CD4-positive, alpha-beta memory T cell (primary cell): ENCODE data around the gene FN1. TPM values are rescaled to one million over a fixed set of nuclear protein-coding genes. Genes with fewer than 3 reads are reported as not detected.

ENCODE experiments used
- CTCF ChIA-PET: fragments of 350-600 bp; sonication (Branson Sonifier 250); formaldehyde crosslinking; loops from one replicate; lab custom pipeline; 2021; ENCODE audit warnings: inconsistent platforms; ENCODE audit not compliant: partially characterized antibody; lab: Charles Lee
- POLR2A ChIA-PET: fragments of 350-600 bp; sonication (Branson Sonifier 250); formaldehyde crosslinking; loops from one replicate; lab custom pipeline; 2021; ENCODE audit not compliant: partially characterized antibody; lab: Charles Lee
- DNase-seq, 5 donors: peaks; one replicate each; pipeline versions ENCODE4 v3.0.0 to v3.0.0-alpha.2; 2020 to 2022; ENCODE audit warnings: mixed read lengths in 1 of 5
- H3K27ac ChIP-seq: one replicate; pipeline ENCODE4 v1.7.0; 2013; ENCODE audit warnings: low read depth, low read length
- H3K27me3 ChIP-seq: 2 replicates; pipeline ENCODE4 v1.7.0; 2013; ENCODE audit warnings: mild to moderate bottlenecking, low read length, moderate library complexity; ENCODE audit not compliant: insufficient read depth
- H3K36me3 ChIP-seq: 2 replicates; pipeline ENCODE4 v1.7.0; 2013; ENCODE audit warnings: mild to moderate bottlenecking, low read length, moderate library complexity; ENCODE audit not compliant: insufficient read depth
- H3K4me1 ChIP-seq: 2 replicates; pipeline ENCODE4 v1.7.0; 2013; ENCODE audit warnings: mild to moderate bottlenecking, low read length, moderate library complexity; ENCODE audit not compliant: insufficient read depth
- H3K4me3 ChIP-seq, 2 donors: one replicate each; pipeline ENCODE4 v1.7.0; 2013; ENCODE audit warnings: low read length in 2 of 2, mild to moderate bottlenecking in 1 of 2
- H3K9me3 ChIP-seq, 2 donors: one replicate each; pipeline ENCODE4 v1.7.0; 2013; ENCODE audit warnings: low read length in 2 of 2, control low read depth in 1 of 2; ENCODE audit not compliant: control insufficient read depth in 1 of 2
- H3K27ac Mint-ChIP-seq, 7 donors: one replicate each; pipeline ENCODE4 v1.8.0; 2020 to 2021; ENCODE audit warnings: mixed read lengths in 7 of 7, mild to moderate bottlenecking in 6 of 7, inconsistent platforms in 3 of 7, moderate library complexity in 3 of 7
- H3K27me3 Mint-ChIP-seq, 2 donors: one replicate each; pipeline ENCODE4 v1.8.0; 2020 to 2021; ENCODE audit warnings: mixed read lengths in 2 of 2
- H3K36me3 Mint-ChIP-seq, 2 donors: one replicate each; pipeline ENCODE4 v1.8.0; 2020 to 2021; ENCODE audit warnings: mixed read lengths in 2 of 2, inconsistent platforms in 1 of 2, mild to moderate bottlenecking in 1 of 2
- H3K4me1 Mint-ChIP-seq, 4 donors: one replicate each; pipeline ENCODE4 v1.8.0; 2020 to 2021; ENCODE audit warnings: mixed read lengths in 4 of 4, mild to moderate bottlenecking in 1 of 4
- H3K4me3 Mint-ChIP-seq, 8 donors: one replicate each; pipeline ENCODE4 v1.8.0; 2020 to 2021; ENCODE audit warnings: mixed read lengths in 8 of 8, mild to moderate bottlenecking in 7 of 8, moderate library complexity in 6 of 8, inconsistent platforms in 3 of 8
- H3K9me3 Mint-ChIP-seq, 8 donors: one replicate each; pipeline ENCODE4 v1.8.0; 2020 to 2021; ENCODE audit warnings: mixed read lengths in 8 of 8, mild to moderate bottlenecking in 5 of 8, inconsistent platforms in 3 of 8, moderate library complexity in 1 of 8
- intact Hi-C: fragments of 100-400 bp; cut with micrococcal nuclease; formaldehyde crosslinking; loops from one replicate; pipeline ENCODE4 v1.15.1; 2023
- polyA plus RNA-seq, 2 donors: library from polyadenylated mRNA; unstranded; fragments of 300-500 nt; fragmentation: Illumina TruSeq; gene quantifications; one replicate each; pipeline ENCODE4 v1.2.3, GENCODE V29; 2021
- total RNA-seq, 2 experiments: library from RNA; stranded (reverse); gene quantifications; one replicate each; pipeline ENCODE4 v1.2.3, GENCODE V29; 2021

The FN1 gene
- total and polyA plus RNA-seq, 4 experiments from 2014 or later, result 0.38 to 1.2 TPM; not detected in 2

DNA sequence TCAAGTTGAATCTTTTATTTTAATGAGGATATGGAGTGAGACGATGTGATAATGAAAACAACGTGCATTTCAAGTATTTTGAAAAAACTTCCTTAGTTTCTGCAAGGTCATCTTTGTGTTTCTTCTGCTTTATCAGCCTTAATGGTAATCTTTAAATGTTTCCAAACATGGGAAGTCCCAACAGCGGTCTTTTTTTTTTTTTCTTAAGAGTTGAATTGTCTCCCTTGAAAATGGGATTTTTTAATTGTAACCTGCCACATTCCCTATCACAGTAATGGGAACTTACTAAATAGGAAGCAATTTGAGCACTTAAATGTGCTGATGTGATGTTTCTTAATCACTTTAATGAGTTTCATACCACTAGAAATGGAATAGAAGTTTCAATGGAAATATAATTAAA is 78.2 kb downstream of the FN1 start:
- H3K36me3 Mint-ChIP-seq, result peaks cover 29 to 35% of the 10 kb centered on the region in 2 donors
- peaks cover 0 to 4% (median 0%) of the 10 kb centered on the region in 4 donors for H3K4me1 Mint-ChIP-seq
- ChIA-PET CTCF (no interaction called here), POLR2A (no interaction called here)
- H3K4me3 Mint-ChIP-seq, result no peak overlapping the region
- H3K27ac Mint-ChIP-seq, result no peak overlapping the region
- H3K4me1 ChIP-seq, result no peaks in the 10 kb centered on the region
- H3K27me3 Mint-ChIP-seq, result no peaks in the 10 kb centered on the region
- H3K9me3 ChIP-seq, result no peaks in the 10 kb centered on the region
- no peaks in the 10 kb centered on the region for H3K9me3 Mint-ChIP-seq
- no peak overlapping the region for H3K27ac ChIP-seq
- intact Hi-C loops, result no loop called here
- H3K4me3 ChIP-seq, result no peak overlapping the region
- H3K36me3 ChIP-seq, result no peaks in the 10 kb centered on the region
- DNase-seq, result no peak
- no peaks in the 10 kb centered on the region for H3K27me3 ChIP-seq

DNA sequence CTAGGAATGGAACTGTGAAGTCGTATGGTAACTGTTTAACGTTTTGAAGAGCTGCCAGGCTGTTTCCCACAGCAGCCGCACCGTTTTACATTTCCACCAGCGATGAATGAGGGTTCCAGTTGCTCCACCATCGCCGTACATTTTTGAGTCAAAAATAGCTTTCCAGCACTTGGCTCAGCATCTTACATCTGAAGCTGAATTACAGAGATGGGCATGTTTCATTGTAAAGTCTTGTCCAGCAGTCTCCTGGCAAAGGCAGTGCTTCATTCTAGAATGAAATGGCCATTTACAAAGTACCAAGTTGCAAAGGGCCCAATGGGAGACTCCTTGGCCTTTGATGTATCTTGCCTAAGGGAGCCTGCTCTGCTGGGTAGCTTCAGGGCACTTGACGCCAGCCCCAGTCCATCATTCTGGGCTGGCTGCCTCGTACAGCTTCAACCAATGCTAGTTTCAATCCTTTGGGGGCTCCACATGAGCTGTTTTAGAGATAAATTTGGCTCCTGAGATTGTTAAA is 78.9 kb downstream of the FN1 start:
- Mint-ChIP-seq H3K9me3 (no peaks in the 10 kb centered on the region), H3K4me3 (no peak overlapping the region)
- CTCF ChIA-PET, result no interaction called here

DNA sequence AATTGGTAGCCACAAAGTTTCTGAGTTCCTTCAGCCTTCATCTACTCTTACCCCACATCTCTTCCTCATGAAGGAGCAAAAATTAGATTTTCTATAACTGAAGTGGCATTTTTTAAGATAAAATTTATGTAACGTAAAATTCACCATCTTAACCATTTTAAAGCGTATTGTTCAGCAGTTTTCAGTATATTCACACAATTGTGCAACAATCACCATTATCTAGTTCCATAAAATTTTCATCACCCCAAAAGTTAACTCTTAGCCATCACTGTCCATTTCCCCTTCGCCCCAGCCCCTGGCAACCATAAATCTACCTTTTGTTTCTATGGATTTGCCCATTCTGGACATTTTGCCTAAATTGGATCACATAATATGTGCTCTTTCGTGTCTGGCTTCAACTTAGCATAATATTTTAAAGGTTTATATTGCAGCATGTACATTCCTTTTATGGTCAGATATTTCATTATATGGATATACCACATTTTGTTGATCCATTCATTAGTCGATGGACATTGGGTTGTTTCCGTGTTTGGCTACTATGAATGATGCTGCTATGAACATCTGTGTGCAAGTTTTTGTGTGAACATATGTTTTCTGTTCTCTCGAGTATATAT is 79.4 kb downstream of the FN1 start:
- H3K4me3 Mint-ChIP-seq, result no peak overlapping the region
- no peaks in the 10 kb centered on the region for H3K9me3 Mint-ChIP-seq
- Histone ChIP-seq H3K4me1 (no peaks in the 10 kb centered on the region), H3K4me3 (no peak overlapping the region), H3K36me3 (no peaks in the 10 kb centered on the region), H3K9me3 (no peaks in the 10 kb centered on the region), H3K27ac (no peak overlapping the region), H3K27me3 (no peaks in the 10 kb centered on the region)
- H3K36me3 Mint-ChIP-seq, result peaks cover 28 to 32% of the 10 kb centered on the region in 2 donors
- CTCF ChIA-PET, result no interaction called here
- H3K27me3 Mint-ChIP-seq, result no peaks in the 10 kb centered on the region
- no peak for DNase-seq
- H3K27ac Mint-ChIP-seq, result no peak overlapping the region
- peaks cover 0 to 4% (median 0%) of the 10 kb centered on the region in 4 donors for H3K4me1 Mint-ChIP-seq
- POLR2A ChIA-PET, result no interaction called here
- intact Hi-C loops, result no loop called here

More for the DNA sequence above, 78.9 kb downstream of the FN1 start:
- Histone ChIP-seq H3K4me3 (no peak overlapping the region), H3K9me3 (no peaks in the 10 kb centered on the region), H3K36me3 (no peaks in the 10 kb centered on the region), H3K27me3 (no peaks in the 10 kb centered on the region), H3K27ac (no peak overlapping the region), H3K4me1 (no peaks in the 10 kb centered on the region)
- intact Hi-C loops, result no loop called here
- Mint-ChIP-seq H3K27me3 (no peaks in the 10 kb centered on the region), H3K4me1 (peaks cover 0 to 4% (median 0%) of the 10 kb centered on the region in 4 donors), H3K36me3 (peaks cover 25 to 29% of the 10 kb centered on the region in 2 donors), H3K27ac (no peak overlapping the region)
- POLR2A ChIA-PET, result no interaction called here
- DNase-seq, result no peak

DNA sequence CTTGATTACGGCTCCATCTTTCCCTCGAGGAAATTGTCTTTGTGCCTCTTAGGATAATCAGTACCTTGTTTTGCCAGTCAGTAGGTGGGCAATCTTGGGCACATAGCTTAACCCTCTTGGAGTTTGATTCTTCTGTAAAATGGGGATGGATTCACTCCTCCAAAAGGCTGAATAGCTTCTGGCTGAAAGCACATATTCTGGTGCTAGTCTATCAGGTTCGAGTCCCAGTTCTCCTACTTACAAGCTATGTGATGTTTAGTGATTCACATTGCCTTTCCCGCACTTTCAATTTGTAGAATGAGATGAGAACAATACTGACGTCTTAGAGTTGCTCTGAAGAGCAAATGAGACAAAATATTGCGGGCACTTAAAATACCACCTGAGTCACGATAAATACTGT is 80.1 kb downstream of the FN1 start:
- CTCF ChIA-PET, result no interaction called here
- no peak overlapping the region for H3K4me3 Mint-ChIP-seq
- H3K4me1 Mint-ChIP-seq, result peaks cover 0 to 4% (median 0%) of the 10 kb centered on the region in 4 donors
- Histone ChIP-seq H3K27me3 (no peaks in the 10 kb centered on the region), H3K27ac (no peak overlapping the region), H3K36me3 (no peaks in the 10 kb centered on the region), H3K9me3 (no peaks in the 10 kb centered on the region), H3K4me1 (no peaks in the 10 kb centered on the region), H3K4me3 (no peak overlapping the region)
- POLR2A ChIA-PET, result no interaction called here
- DNase-seq, result no peak
- intact Hi-C loops, result no loop called here
- no peak overlapping the region for H3K27ac Mint-ChIP-seq
- no peaks in the 10 kb centered on the region for H3K27me3 Mint-ChIP-seq
- H3K9me3 Mint-ChIP-seq, result no peaks in the 10 kb centered on the region
- peaks cover 29 to 36% of the 10 kb centered on the region in 2 donors for H3K36me3 Mint-ChIP-seq

DNA sequence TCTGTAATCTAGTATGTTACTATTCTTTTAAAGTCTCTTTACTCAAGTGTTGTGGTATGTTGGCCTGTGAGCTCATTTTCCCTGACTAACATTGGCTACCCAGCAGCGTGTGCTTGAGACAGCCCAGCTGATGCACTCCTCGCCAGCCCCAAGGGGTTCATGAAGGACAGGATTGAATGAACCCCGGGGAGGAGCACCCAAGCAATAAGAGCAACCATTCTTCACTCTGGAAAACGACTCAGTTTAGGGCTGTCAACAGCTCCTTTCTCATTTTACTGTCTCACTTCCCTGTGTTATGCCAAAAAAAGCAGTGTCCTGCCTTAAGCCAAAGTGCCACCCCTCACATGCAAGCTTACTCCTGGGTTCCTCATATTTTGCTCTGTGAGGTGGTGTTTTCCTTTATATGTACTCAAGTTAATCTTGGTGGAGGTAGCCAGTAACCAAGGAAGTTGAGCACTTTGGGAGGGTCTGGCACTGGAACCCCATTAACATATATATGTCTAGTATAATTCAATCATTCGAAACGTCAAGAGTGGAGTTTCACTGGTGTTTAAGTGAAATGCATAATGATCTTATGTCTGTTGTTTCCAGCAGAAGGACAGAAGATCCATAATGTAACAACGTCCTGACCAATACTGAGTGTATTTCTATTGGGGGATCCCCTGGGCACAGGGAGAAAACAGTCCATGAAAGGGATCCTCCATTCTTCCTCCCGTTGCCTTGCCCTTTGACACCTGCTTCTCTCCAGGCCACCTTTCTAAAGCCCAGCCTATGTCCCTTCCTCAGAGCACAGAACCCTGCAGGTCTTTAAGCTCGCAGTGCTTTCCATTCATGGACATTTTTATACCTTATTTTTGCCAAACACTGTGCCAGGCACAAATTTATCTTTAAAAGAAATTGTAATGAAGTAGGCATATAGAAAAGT is 80.8 kb downstream of the FN1 start:
- no peaks in the 10 kb centered on the region for H3K27me3 Mint-ChIP-seq
- no peak for DNase-seq
- ChIA-PET POLR2A (no interaction called here), CTCF (no interaction called here)
- intact Hi-C loops, result no loop called here
- H3K27ac Mint-ChIP-seq, result peak overlapping the region in 1 of 7 donors; percentile 32
- Histone ChIP-seq H3K36me3 (no peaks in the 10 kb centered on the region), H3K27ac (no peak overlapping the region), H3K27me3 (no peaks in the 10 kb centered on the region), H3K4me1 (no peaks in the 10 kb centered on the region), H3K4me3 (no peak overlapping the region), H3K9me3 (no peaks in the 10 kb centered on the region)
- H3K4me1 Mint-ChIP-seq, result peaks cover 0 to 4% (median 0%) of the 10 kb centered on the region in 4 donors
- H3K4me3 Mint-ChIP-seq, result no peak overlapping the region
- H3K9me3 Mint-ChIP-seq, result no peaks in the 10 kb centered on the region
- H3K36me3 Mint-ChIP-seq, result peaks cover 36% of the 10 kb centered on the region in 2 donors

DNA sequence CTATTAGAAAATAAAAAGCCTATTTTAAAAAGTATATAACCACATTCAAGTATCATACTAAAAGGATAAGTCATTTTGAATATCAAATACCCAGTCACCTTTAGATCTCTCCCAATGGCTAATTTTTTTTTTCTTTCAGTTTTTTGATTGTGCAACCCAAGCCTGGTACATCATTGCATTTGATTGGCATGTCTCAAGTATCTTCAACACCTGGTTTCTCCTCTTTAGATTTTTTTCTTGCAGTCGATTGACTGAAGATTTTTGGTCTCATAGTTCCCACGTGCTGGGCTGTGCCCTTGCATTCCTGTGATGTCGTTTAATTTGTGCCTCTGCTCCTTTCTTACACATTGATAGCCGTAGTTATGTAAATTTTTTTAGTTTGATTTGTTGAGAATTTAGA is 83.3 kb downstream of the FN1 start:
- Mint-ChIP-seq H3K9me3 (no peaks in the 10 kb centered on the region), H3K4me3 (no peak overlapping the region), H3K4me1 (peaks cover 0 to 4% (median 0%) of the 10 kb centered on the region in 4 donors), H3K27ac (no peak overlapping the region), H3K36me3 (peaks cover 44 to 53% of the 10 kb centered on the region in 2 donors), H3K27me3 (no peaks in the 10 kb centered on the region)
- DNase-seq, result no peak
- ChIA-PET POLR2A (no interaction called here), CTCF (no interaction called here)
- Histone ChIP-seq H3K4me3 (no peak overlapping the region), H3K36me3 (peaks cover 5% of the 10 kb centered on the region), H3K9me3 (no peaks in the 10 kb centered on the region), H3K4me1 (no peaks in the 10 kb centered on the region), H3K27ac (no peak overlapping the region), H3K27me3 (no peaks in the 10 kb centered on the region)
- intact Hi-C loops, result no loop called here

DNA sequence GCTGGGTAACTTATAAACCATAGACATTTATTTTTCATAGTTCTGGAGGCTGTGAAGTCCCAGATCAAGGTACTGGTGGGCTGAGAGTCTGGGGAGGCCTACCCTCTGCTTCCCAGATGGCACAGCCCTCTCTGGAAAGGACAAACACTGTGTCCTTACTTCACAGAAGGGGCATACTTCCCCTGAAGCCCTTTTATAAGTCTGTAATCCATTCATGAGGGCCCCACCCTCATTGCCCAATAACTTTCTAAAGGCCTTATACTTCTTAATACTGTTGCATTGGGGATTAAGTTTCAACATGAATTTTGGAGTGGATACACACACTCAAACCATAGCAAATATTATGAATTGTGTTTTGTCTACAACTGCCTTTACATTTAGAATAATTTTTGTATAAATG is 88.0 kb downstream of the FN1 start:
- no peak overlapping the region for H3K27ac ChIP-seq
- no peaks in the 10 kb centered on the region for H3K27me3 ChIP-seq
- peaks cover 25% of the 10 kb centered on the region for H3K36me3 ChIP-seq
- intact Hi-C loops, result no loop called here
- POLR2A ChIA-PET, result no interaction called here
- H3K36me3 Mint-ChIP-seq, result peaks cover 70 to 77% of the 10 kb centered on the region in 2 donors
- no peaks in the 10 kb centered on the region for H3K27me3 Mint-ChIP-seq
- no peaks in the 10 kb centered on the region for H3K4me1 Mint-ChIP-seq
- no peak overlapping the region for H3K4me3 Mint-ChIP-seq
- CTCF ChIA-PET, result no interaction called here
- DNase-seq, result no peak
- no peaks in the 10 kb centered on the region for H3K9me3 Mint-ChIP-seq
- no peak overlapping the region for H3K4me3 ChIP-seq
- H3K27ac Mint-ChIP-seq, result no peak overlapping the region
- no peaks in the 10 kb centered on the region for H3K9me3 ChIP-seq
- no peaks in the 10 kb centered on the region for H3K4me1 ChIP-seq
